ENCODE measurements around the gene CNPY1.

- TF ChIP-seq POLR2A (IDR thresholded peaks at IDR 0.05) (no peak), CTCF (IDR thresholded peaks at IDR 0.05) (no peak)
Measured at GRCh38 chr7:155468785-155469148, 77.6 kb downstream of the CNPY1 start.

Data from stomach (tissue), 4 donors.